ENCODE results near the gene UGT1A9.
A peak's percentile ranks its signal among the peaks of the same experiment; 100 is the strongest.
"Not testable (repeated sequence)": the region's sequence is repeated elsewhere in the genome, so short reads cannot be mapped to it uniquely, and the experiment has no call there.

UGT1A9 gene

DNA sequence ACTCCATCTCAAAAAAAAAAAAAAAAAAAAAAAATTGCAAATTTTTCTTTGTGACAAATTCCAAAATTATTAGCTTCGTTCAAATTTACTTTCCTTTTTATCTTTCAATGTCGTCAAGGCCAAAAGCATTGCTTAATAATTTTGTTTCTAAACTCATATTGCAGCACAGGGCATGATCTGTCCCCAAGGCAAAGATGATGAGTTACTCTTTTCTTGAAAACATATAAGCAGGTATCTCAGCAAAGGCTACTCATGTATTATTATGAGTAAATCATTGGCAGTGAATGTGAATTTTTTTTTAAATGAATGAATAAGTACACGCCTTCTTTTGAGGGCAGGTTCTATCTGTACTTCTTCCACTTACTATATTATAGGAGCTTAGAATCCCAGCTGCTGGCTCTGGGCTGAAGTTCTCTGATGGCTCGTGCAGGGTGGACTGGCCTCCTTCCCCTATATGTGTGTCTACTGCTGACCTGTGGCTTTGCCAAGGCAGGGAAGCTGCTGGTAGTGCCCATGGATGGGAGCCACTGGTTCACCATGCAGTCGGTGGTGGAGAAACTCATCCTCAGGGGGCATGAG lies 9.9 kb downstream of the UGT1A9 start, which contains the start of gene UGT1A7:
Gene UGT1A7 (plus strand): TSS at position 381 of the 579 bp plus-strand sequence. CDS start 37 bp downstream, at position 418.
- no peak for DNase-seq

DNA sequence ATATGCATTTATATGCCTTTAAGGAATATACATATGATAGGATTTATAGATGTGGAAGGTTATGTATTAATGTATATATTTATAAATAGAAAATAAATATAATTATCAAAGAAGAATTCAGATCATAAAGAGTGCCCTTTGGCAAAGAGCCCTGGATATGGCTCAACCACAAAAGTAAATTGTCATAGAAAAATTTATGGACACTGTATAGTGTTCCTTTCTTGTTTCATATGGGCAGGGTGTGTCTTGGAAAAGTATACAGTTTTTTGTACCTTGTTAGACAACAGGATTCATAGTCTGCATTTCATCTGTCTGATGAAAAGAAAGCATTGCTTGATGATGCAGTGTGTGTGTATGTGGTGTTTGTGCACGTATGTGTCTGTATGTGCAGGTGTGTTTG lies 12.9 kb downstream of the UGT1A9 start:
- DNase-seq, result no peak

DNA sequence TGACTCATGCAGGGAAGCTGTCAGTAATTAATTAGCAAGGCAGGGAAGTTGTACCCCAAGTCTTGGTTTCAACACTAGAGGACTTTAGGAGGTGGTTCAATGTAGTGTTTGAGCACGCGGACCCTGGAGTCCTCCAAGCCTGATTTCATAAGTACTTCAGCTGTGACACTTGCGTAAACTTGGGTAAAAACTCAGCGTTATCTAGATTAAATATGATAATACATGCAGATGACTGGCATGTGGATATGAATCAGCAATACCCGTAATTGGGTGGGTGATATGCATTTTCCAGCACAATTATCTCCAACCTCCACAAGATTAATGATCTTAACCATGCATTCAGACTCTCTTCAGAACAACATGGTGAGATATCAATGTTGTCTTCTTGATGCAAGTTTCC lies 15.2 kb downstream of the UGT1A9 start:
- DNase-seq, result no peak

DNA sequence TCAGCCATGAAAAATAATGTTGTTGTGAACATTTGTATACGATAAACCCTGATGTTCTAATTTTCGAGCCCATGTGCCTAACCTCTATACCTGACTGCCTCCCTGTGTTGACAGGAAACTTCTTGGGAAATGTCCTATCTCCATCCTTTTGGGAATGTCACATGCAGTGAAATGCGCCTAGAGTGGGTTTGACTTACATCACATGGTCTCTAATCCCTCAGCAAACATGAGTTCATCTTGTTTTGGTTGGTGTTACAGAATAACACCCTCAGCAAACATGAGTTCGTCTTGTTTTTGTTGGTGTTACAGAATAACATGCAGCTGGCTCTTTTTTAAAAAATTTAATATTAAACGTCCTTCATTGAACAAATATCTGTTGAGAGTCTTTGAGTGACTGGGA lies 16.6 kb downstream of the UGT1A9 start:
- DNase-seq, result no peak

DNA sequence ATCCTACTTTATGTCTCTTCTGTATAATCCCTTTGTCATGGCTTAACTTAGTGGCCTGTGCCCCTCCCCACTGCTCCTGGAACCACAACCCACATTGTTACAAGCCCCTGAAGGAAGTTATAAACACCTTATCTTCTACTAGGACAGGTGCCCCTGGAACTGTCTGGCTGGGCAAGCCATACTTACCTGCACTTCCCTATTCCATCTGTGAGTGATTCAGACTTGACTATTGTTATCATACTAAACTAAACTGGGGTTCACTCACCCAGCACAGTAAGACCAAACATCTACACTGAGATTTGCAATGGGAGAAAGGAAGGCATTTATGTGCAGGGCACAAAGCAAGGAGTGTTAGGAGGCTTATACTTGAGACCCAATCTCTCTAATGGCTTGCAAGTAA lies 17.3 kb downstream of the UGT1A9 start:
- DNase-seq, result no peak

DNA sequence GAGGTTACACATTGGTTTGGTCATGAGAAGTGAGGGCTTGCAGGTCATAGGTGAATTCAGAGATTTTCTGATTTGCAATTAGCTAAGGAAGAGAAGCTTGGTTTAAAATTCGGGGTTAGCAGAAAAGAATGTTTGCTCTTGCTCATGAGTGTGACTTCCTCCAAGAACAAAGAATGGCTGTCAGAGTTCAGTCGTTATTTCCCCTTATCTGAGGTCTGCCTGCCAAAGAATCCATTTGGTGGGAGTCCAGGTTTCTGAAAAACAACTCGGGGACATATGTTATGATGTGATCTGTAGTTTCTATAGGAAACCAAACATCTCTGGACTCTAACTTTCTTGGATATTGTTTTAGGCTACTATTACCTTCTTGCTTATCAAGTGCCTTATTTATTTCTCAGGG lies 17.8 kb downstream of the UGT1A9 start:
- no peak for DNase-seq

DNA sequence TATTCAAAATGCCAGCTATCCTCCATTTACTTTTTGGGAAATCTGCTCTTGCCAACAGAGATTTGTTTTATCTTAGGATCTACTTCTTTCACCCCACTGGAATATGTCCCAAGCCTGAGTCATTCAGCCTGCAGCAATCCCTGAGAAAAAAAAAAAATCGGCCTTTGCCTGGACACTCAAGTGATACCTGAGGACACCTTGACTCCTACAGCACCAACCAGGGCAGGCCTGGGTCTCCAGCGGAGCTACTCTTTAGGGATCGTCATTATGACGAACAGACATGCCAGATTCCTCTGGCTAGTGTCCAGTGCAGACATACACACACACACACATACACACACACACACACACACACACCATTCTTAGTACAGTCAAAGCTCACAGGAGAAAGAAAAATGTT lies 18.7 kb downstream of the UGT1A9 start:
- DNase-seq, result no peak

DNA sequence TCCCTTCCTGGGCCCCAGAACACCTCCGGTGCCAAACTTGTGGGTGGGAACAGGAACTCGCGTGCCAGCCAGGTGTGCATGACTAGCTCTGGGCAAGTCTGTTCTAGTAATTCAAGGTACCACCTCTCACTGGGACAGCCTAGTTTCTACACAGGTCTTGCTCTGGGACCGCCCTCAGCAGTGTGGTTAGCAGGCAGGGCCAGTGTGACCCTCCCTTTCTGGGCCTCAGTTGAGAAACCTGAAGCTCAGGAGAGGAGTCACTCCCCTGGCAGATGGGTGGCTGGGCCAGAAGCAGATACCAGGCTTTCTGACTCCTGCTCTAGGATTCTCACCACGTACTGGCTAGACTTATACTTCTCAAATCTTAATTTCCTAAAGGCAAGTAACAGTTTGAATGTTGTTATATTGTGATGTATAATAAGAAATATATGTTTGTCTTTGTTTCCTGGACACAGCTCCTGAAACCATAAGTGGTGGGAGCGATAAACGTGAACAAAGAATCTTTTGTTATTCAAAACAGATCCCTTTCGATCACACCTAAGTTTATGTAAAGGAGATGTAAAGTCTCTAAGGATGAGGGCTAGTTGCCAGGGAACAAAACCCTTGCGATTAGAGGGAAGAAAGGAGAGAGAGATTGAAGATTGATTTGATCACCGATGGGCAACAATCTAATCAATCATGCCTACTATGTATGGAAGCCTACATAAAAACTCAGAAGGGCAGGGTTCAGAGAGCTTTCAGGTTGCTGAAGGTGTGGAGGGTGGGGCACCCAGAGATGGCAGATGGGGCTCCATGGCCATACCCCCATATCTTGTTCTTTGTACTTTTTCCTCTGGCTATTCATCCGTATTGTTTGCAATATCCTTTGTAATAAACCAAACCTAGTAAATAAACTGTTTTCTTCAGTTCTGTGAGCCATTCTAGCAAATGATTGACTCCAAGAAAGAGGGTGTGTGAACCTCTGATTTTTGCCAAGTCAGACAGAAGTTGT lies 20.0 kb downstream of the UGT1A9 start:
- DNase-seq, result no peak

DNA sequence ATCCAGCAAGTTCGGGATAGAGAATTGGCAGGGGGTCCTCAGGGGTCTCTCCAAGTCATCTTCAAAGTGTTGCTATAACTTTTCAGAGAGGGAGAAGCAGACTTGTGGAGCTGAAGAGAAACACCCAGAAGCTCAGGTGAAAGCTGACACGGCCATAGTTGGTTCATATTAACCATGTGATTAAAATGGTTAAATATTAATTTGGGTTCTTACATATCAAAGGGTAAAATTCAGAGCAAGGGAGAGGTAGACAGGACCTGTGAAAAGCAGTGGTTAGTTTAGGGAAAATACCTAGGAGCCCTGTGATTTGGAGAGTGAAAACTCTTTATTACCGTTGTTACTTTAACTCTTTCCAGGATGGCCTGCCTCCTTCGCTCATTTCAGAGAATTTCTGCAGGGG lies 20.9 kb downstream of the UGT1A9 start, which contains the start of gene UGT1A6:
Gene UGT1A6 (plus strand): TSS at position 243 of the 400 bp plus-strand sequence. CDS start 115 bp downstream, at position 358.
- DNase-seq, result no peak

DNA sequence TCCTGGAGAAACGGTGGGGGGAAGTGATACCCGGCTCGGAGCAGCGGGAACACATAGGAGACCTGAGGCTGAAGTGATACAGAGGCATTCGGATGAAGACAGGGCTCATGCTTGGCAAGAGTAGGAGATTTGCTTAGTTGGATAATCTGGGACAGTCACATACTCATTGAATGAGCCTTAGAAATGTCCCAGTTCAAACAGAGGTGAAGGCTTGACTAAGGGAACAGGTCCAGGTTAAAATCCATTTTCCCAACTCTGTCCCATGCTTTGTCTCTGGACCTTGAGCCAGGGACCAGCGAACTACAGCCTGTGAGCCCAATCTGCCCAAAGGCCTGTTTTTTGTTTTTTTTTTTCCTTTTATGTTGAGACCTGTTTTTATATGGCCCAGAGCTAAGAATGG lies 22.3 kb downstream of the UGT1A9 start:
- no peak for DNase-seq

DNA sequence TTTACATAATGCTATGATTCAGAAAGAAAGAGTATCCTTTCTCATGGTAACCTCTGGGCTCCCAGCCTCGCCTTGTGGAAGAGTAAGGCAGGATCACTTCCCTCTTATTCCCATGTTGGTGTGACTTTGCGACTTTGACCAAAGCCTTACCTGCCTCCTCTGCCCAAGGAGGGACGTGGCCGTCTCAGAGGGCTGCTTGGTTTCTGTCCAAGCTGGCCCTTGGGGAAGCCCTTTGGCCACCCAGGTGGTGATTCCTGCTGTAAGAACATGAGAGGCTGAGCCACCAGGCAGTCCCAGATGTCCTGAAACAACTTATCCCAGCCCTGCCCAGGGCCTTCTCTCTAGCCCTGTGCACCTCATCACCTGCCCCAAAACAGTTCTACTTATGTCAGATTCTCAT lies 27.0 kb downstream of the UGT1A9 start:
- no peak for DNase-seq

DNA sequence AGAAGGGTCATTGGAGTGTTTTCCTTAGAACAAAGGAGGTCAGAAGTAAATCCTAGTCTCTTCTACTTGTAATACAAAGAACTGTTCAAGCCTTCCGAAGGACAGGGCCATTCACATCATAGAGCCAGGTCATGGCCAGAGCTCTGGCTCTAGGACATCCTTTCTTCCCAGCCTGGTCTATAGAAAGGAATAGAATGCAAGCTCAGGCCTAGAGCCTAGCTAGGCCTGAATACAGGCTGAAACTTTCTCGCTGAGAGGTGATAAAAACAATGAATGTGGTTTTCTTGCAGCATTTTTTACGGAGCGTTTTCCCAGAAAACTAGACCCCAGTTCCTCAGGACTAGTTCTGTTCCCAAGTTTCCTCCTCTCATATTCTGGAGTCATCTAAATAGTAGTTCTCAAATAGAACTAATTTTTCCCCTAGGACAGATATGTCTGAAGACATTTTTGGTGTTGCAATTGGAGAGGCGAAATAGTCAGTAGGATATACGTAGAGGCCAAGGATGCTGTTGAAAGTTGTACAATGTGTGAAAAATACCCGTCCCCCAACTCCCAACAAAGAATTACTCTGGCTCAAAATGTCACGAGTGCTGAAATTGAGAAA lies 27.8 kb downstream of the UGT1A9 start:
- DNase-seq, result no peak

DNA sequence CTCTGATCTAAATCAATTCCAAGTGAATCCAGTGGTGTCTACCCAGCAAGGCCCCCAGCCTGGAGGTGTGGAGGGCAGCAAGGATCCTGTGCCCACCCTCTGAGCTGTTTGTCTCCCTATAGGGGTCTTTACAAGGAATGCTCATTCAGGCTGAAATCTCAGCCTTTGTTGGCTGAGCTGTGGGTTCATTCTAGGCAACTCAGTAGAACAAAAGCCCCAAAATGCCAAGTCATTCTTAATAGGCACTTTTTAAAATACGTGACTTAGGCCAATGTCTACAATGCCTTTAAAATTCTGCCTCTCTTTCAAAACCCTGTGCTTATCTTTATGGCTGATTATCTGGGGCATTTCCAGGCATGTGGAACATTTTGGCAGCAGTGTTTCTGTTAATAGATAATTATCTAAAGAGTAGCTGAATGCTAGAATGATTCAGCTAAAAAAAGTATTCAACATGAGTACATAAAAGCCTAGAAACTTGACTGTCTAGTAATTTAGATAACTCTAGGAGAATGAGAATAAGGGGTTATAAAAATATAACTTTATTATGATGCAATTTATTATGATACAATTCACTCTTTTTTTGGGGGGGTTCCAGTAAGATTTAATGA lies 28.4 kb downstream of the UGT1A9 start:
- DNase-seq, result no peak

DNA sequence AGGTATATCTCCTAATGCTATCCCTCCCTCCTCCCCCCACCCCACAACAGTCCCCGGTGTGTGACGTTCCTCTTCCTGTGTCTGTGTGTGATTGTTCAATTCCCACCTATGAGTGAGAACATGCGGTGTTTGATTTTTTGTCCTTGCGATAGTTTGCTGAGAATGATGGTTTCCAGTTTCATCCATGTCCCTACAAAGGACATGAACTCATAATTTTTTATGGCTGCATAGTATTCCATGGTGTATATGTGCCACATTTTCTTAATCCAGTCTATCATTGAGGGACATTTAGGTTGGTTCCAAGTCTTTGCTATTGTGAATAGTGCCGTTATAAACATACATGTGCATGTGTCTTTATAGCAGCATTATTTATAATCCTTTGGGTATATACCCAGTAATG lies 29.1 kb downstream of the UGT1A9 start:
- DNase-seq, result not testable (repeated sequence)

DNA sequence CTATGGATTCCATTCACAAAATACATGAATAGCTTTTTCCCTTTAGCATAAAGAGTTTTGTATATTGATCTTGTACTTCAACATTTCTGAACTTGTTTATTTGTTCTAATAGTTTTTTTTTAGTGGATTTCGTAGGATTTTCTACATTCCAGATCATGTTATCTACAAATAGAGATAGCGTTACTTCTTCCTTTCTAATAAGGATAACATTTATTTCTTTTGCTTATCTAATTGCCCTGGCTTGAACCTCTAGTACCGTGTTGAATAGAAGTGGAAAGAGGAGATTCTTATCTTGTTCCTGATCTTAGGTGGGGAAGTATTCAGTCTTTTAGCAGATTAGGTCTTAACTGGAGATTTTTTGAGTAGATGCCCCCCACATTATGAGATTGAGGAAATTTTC lies 30.5 kb downstream of the UGT1A9 start:
- no peak for DNase-seq

DNA sequence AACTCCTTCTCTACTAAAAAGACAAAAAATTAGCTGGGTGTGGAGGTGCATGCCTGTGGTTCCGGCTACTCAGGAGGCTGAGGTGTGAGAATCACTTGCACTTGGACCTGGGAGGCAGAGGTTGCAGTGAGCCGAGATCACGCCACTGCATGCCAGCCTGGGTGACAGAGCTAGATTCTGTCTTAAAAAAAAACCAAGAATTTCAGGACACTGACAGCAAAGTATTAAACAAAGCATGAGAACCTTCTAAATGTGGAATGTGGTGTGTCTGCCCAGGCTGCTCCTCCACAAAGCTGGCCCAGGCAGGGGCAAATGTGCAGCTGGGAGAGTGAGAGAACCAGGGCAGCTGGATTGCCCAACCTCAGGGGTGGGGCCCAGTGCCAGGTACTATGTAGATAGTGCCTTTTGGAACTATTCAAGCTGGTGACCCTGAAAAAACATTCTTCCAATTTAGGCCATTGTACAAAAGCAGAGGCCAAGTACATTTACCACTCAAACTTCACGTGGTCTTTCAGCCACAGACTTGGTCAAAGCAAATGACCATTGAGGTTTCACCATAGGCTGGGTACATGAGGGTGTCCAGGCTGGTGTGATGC lies 34.3 kb downstream of the UGT1A9 start:
- DNase-seq, result no peak

DNA sequence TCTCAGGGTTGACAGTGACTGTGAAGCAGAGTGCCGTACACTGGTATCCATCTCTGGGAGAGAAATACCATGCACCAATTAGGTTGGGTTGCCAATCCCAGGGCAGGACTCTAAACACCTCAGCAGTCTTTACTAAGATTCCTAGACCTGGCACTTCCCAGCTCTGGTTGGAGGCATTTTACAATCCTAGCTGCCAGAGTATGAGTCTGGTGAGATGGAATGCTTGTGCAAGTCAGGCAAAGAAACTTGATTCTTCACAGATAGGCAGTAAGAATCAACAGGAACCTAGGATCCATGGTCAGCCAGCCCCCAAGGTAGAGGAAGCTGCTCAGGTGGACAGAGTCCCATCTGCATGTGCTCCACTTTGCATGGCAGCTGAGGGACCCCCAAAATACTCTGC lies 35.0 kb downstream of the UGT1A9 start:
- no peak for DNase-seq

DNA sequence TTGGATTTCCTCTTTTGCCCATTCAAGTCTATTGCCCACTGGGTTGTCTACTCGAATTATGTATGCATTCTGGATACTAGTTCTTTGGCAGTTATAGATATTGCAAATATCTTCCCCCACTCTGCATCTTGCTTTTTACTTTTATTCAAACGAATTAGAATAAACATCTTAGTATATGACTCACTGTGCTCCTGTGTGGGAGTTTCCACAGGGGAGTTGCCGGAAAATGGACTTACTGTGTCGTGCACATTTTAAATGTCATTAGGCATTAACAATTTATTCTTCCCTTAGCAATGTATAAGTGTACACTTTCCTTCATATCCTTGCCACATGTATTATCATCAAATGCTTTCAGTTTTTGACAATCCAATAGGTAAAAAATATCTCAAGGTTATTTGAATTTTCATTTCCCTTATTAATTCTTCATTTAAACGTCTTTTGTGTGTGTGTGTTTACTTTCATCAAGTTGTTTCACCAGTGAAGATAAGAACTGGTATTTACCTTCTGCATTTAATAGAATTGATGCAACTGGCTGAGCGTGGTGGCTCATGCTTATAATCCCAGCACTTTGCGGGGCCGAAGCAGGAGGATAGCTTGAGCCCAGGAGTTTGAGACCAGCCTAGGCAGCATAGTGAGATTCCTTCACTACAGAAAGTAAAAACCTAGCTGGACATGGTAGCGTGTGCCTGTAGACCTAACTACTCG lies 36.4 kb downstream of the UGT1A9 start:
- DNase-seq, result no peak

DNA sequence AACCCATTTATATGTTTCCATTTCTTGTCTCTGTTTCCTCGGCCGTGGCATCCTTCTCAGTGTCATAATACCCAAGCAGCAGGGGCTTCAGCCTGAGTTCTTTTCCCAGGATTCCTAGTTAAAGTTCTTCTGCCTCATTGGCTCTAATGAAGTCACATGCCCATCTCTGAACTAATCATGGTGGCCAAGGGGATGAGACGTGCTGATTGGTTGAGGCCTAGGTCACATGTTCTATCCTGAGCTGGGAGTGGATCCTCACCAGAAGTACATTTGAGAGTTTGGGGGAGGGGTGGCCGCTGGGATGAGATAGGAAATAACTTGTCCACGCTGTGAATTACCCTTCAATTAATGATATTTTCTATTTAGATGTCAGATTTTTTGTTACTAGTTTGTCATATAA lies 37.2 kb downstream of the UGT1A9 start:
- no peak for DNase-seq

DNA sequence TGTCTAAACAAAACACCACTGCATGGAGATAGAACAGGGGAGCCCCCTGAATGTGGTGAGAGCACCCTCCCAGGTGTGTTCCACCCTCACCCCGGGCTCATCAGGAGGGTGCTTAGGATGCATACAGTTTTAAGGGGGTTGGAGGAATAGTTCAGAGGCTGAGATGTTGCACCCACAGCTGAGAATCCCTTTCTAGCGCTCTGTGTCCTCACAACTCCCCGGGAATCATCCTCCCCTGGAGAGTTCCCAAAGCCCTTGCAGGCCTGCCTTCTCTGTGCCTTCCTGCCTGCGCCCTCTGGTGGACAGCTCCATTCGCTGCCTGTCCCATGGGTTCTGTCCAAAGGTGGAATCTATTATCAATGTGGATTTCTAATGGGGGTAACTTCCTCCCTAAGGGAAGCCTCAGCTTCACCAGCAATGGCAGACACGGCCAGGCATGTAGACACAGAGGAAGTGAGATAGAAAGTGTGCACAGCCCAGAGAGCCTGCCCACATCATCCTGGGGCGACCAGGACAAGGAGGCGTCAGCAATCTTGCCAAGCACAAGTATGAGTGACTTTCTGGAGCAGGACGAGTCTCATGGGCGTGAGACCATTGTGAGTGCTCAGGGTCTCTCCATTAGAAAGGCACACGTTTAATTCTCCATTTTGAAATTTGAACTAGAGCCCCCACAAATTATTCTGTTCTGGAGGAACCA lies 39.8 kb downstream of the UGT1A9 start:
- DNase-seq, result peak; percentile 56

DNA sequence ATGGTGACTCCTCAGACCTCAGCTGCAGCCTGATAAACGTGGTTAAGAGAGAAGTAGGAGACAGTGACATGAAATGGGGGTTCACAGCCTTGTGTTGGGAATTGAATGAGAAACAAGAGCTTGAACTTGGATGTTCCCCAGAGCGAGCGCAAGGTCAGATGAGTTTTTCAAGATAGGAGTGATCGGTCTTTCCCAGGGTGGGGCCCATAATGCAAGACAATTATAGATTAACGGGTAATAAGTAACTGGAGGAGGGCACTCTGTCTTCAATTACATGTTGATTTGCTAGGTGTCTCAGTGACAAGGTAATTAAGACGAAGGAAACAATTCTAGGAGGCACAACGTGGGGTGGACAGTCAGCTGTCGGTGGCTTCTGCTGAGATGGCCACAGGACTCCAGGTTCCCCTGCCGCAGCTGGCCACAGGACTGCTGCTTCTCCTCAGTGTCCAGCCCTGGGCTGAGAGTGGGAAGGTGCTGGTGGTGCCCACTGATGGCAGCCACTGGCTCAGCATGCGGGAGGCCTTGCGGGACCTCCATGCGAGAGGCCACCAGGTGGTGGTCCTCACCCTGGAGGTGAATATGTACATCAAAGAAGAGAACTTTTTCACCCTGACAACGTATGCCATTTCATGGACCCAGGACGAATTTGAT lies 41.0 kb downstream of the UGT1A9 start, which contains the start of gene UGT1A5:
Gene UGT1A5 (plus strand): TSS at position 297 of the 651 bp plus-strand sequence. CDS start 85 bp downstream, at position 382.
- no peak for DNase-seq
